ENCODE measurements around the gene PTPRN2.

DNA sequence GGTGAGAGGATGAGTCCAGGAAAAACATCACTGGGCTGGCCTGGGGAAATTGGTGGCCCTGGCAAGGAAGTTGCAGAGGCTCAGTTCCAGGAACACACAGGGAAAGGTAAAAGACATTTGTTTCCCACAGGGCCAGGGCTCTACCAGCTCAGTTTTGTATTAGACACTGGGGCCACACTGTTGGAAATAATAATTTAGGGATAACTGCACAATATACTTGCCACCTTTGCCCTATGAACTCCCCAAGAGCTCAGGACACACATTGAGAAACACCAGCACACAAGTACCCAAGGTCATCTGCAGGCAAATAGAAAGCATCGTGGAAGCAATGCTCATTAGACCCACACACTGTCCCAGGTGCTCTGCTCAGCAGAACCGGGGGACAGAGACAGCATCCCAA is 617.6 kb downstream of the PTPRN2 start:
- TF ChIP-seq, protein P1, sequence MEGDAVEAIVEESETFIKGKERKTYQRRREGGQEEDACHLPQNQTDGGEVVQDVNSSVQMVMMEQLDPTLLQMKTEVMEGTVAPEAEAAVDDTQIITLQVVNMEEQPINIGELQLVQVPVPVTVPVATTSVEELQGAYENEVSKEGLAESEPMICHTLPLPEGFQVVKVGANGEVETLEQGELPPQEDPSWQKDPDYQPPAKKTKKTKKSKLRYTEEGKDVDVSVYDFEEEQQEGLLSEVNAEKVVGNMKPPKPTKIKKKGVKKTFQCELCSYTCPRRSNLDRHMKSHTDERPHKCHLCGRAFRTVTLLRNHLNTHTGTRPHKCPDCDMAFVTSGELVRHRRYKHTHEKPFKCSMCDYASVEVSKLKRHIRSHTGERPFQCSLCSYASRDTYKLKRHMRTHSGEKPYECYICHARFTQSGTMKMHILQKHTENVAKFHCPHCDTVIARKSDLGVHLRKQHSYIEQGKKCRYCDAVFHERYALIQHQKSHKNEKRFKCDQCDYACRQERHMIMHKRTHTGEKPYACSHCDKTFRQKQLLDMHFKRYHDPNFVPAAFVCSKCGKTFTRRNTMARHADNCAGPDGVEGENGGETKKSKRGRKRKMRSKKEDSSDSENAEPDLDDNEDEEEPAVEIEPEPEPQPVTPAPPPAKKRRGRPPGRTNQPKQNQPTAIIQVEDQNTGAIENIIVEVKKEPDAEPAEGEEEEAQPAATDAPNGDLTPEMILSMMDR (IDR thresholded peaks at IDR 0.05), result no peak
- TF ChIP-seq POLR2A (IDR thresholded peaks at IDR 0.05), result no peak
- no peak for TF ChIP-seq EP300 (IDR thresholded peaks at IDR 0.05)
